ENCODE measurements around the gene CLBA1.

GRCh38 chr14:104994978-104995377 is 9.4 kb downstream of the CLBA1 start:
- TF ChIP-seq CTCF (conservative IDR thresholded peaks at IDR 0.05 in 1 of 2, IDR thresholded peaks at IDR 0.05 in 1 of 2; ENCODE audit: low read depth in 1 of 2, low read length in 2 of 2): no peak
- no peak for TF ChIP-seq EZH2 (IDR thresholded peaks at IDR 0.05; ENCODE audit: low read length, missing control alignments)

All from fibroblast of lung (primary cell).